HL-60/S4 treated with phorbol 12-myristate 13-acetate at 8.2 ng/mL for 4 days and 3 days (cell line): ENCODE data around the gene ANXA3.
"Not testable (repeated sequence)": the region's sequence is repeated elsewhere in the genome, so short reads cannot be mapped to it uniquely, and the experiment has no call there.

Source experiments
- in situ Hi-C: fragments of 300-500 bp; cut with MboI; formaldehyde crosslinking; loops from 2 replicates; pipeline ENCODE4 v1.15.0; 2022; ENCODE audit warnings: low sequenced_read_pairs

ANXA3 gene

DNA sequence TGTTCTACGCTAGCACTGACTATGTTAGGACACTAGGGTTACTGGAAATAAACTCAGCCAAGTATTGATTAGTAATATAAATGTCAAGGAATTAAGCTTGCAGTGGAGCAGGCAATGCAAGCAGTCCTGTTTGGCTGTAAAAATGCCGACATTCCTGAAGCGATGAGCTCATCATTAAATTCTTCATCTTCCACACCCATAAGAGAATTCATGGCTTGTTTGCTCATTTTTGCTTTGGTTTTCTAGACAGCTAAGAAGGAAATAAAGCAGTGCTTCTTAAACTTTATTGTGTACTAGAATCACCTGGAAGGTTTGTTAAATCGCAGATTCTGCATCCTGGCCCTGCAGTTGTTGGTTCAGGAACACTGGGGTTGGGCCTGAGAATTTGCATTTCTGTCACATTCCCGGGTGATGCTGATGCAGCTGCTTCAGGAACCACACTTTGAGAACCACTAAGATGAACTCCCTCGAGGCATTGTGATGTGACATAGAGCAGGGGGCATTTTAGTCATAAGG lies 17.8 kb downstream of the ANXA3 start:
- in situ Hi-C loops: no loop called here

DNA sequence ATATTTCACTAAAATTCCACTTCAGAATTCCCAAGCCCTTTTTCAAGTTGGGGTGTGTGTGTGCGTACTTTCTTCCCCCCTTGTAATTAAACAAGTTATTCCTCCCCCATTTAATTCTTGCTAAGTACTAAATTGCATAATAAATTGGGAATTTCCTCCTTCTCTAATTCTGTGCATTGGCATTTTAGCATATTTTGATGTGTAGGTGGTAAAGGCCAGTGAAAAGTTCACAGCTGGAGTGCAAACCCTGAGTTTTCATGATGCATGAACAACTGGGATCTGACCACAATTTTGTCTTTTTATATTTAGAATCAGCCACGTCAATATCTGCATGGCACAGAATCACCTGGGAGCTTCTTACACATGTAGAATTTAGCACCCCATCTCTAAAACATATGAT lies 18.5 kb downstream of the ANXA3 start:
- in situ Hi-C loops: no loop called here

DNA sequence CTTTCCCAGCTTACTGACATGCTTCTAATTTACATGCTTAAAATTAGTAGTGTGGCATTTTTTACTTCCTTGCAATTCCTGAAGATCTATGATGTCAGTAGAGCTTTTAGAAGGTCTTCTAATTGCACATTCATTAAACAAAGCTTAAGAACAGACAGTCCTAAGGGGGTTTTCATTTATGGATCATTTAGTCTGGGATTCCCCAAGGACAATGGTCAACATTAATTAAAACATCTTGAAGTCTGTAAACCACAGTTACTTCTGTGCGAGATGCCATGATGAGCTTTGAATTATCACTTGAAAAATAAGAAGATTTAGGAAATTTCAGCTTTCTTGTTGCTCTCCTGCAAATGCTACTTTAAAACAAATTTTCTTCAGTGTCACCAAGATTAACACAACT lies 20.2 kb downstream of the ANXA3 start:
- in situ Hi-C loops: no loop called here

GRCh38 chr4:78578674-78579425 lies 27.3 kb downstream of the ANXA3 start:
- in situ Hi-C loops: no loop called here

- in situ Hi-C loops: no loop called here
Measured at GRCh38 chr4:78581618-78582017, 30.0 kb downstream of the ANXA3 start.

GRCh38 chr4:78584863-78585547 lies 33.4 kb downstream of the ANXA3 start:
- in situ Hi-C loops: no loop called here

DNA sequence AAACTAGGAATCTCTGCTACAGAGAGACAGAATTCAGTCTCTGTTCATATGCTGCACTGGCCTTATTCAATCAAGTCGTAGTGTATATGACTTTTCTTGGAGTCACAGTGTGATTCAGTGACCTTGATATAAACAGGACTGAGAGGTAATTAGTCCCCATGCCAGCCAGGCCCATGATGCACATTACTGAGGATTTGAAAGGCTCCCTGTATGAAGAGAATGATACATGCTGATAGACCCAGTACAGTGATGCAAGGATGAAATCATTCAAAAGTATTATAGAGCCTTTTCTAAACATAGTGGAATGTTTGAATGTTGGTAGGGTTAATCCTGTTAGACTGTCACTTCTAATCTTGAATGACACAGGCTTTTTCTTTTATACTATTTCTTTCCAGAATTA lies 34.1 kb downstream of the ANXA3 start:
- in situ Hi-C loops: no loop called here

DNA sequence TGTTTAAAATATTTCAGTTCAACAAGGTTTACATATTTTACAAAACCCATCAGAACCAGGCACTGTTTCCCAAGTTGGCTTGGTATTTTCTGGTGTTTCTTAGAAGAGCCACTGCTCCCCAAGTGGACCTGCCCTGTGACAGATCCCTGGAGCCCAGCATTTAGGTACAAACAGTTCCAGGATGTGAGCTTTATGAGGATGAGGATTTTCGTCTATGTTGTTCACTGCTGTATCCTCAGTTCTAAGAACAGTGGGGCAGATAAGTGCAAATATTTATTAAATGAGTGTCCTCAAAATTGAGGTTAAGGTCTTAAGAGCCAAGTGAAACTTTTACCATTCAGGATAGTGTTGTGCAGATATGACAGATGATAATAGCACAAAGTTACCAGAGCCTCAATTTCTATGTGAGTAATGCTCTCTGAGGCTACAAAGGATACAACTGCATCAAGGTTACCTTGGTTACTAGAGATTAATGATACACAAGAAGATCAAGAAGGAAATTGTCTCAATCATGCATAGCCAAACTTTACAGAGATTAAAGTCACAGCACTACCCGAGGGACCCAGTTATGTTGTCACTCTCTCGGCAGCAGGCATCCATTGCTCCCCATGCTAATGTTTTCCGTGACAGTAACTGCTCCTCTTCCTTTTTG lies 37.5 kb downstream of the ANXA3 start:
- in situ Hi-C loops: no loop called here

- in situ Hi-C loops: no loop called here
Measured at GRCh38 chr4:78591404-78591803, 39.8 kb downstream of the ANXA3 start.

GRCh38 chr4:78592088-78592783 lies 40.7 kb downstream of the ANXA3 start:
- in situ Hi-C loops: no loop called here

- in situ Hi-C loops: no loop called here
Measured at GRCh38 chr4:78596111-78596742, 44.7 kb downstream of the ANXA3 start.

DNA sequence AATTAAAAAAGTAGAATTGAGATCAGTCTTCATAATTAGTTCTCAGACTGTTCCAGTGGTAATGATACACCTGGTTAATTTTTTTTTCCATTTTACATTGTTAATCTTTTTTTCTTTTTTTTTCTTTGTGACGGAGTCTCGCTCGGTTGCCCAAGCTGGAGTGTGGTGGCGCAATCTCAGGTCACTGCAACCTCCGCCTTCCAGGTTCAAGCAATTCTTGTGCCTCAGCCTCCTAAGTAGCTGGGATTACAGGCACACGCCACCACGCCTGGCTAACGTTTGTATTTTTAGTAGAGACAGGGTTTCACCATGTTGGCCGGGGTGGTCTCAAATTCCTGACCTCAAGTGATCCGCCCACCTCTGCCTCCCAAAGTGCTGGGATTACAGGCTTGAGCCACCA lies 46.9 kb downstream of the ANXA3 start:
- in situ Hi-C loops: not testable (repeated sequence)

GRCh38 chr4:78599147-78599546 lies 47.6 kb downstream of the ANXA3 start:
- in situ Hi-C loops: no loop called here

DNA sequence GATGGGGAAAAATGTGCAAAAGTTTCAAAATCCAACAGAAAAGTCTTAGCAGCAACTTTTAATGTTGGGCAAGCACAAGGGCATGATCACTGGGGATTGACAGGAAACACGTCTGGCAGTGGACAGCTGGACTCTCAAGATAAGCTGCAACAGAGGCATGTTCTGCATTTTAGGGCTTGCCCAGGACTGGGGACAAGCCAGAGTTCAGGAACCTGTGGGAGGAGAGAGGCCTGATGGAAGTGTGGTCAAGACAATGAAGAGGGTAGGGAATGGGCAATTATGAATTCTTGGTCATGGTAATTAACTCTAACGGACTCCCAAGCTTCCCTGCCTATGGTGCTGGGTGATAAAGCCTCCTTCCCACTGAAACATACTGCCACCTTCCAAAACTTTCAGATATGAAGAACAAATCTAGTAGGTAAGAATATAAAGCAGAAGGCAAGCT lies 48.4 kb downstream of the ANXA3 start:
- in situ Hi-C loops: loop anchor here (25.0 kb wide), 1 partner anchor 262 kb away; no protein-coding TSS in a partner anchor

DNA sequence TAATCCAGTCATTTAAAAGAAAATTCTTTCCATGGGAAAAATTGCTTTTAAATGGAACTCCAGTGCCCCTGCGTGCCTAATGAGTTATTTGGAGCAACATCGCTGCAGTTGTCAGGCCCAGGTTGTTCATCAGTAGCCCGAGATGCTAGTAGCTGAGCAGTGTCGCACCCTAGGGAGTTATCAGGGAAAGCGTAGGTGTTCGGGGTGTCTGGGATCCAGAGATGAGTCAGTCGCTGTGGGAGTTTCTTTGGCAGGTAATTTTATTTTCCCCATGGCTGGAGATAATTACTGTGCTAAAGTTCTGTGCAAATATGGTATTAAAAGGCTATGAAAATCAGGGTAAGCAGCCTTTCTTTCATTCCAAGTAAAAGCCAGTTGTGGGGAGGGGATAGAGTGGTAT lies 49.4 kb downstream of the ANXA3 start:
- in situ Hi-C loops: loop anchor here (25.0 kb wide), 1 partner anchor 261 kb away; no protein-coding TSS in a partner anchor

- in situ Hi-C loops: loop anchor here (25.0 kb wide), 1 partner anchor 260 kb away; no protein-coding TSS in a partner anchor
Measured at GRCh38 chr4:78602334-78602733, 50.8 kb downstream of the ANXA3 start.

GRCh38 chr4:78603384-78603783 lies 51.8 kb downstream of the ANXA3 start:
- in situ Hi-C loops: loop anchor here (25.0 kb wide), 1 partner anchor 259 kb away; no protein-coding TSS in a partner anchor

GRCh38 chr4:78604988-78605387 lies 53.4 kb downstream of the ANXA3 start:
- in situ Hi-C loops: loop anchor here (25.0 kb wide), 1 partner anchor 257 kb away; no protein-coding TSS in a partner anchor

DNA sequence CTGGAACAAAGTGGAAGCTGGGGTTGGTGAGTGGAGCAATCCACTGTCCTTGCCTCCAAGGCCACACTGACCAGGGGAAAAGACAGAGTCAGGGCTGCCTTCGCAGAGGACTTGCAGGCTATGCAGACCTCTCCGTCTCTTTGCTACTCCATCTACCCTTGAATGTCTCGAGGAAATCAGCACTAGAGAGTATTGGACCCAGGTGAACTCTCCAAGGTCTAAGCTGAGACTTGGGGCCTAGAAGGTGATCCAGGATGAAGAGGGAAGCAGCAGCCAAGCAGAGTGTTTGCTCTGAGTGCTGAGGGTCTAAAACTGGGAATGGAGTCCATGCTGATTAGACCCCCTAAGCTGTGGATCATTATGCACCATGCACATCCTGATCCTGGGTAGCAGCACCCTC lies 54.5 kb downstream of the ANXA3 start:
- in situ Hi-C loops: loop anchor here (25.0 kb wide), 1 partner anchor 256 kb away; no protein-coding TSS in a partner anchor

DNA sequence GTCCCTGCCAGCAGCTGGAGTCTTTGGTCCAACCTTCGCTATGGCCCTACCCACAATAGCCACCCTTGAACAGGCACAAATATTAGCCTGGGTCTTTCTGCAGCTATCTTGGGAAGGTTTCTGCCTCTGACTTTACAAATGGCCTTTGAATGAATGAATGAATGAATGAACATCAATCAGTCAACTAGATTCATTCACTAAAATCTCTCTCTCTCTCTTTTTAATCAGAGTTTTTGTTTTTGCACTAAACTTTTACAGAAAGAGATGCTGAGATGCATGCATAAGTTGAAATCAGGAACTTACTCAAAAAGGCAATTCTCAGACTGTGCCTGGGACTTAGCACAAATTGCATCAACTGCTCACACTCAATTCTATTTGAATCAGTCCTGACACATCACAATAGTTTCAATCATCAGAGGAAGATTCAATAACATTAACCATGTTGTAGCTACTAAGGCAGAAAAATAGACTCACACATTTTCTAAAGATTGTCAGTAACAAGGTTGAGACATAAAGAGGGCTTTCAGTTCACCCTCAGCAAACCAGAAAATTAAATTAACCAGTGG lies 55.0 kb downstream of the ANXA3 start:
- in situ Hi-C loops: loop anchor here (25.0 kb wide), 1 partner anchor 256 kb away; no protein-coding TSS in a partner anchor
